HCT116 (cell line): ENCODE results near the gene TMEM154. TPM values are rescaled to one million over a fixed set of nuclear protein-coding genes. Genes with fewer than 3 reads are reported as not detected.

ENCODE experiments used
- ATAC-seq: fragments of 200-7000 bp; cut with Tn5 transposase; 2 replicates; pipeline ENCODE4 v1.9.1; 2020; ENCODE audit warnings: mild to moderate bottlenecking, moderate library complexity
- BruUV-seq: library from RNA; stranded (reverse); fragments of 400-500 nt; replicated peaks from 2 replicates; lab custom pipeline; 2021; lab: Mats Ljungman, UMichigan
- CTCF ChIA-PET: fragments of 300-600 bp; sonication (Branson Sonifier 250); formaldehyde crosslinking; loops from one replicate; lab custom pipeline; 2021; ENCODE audit warnings: antibody characterized with exemption; lab: Charles Lee
- POLR2A ChIA-PET: fragments of 300-600, 350-600 bp; sonication (Branson Sonifier 250); formaldehyde crosslinking; loops from one replicate; lab custom pipeline; 2021; ENCODE audit warnings: antibody characterized with exemption; lab: Charles Lee
- RAD21 ChIA-PET, 2 experiments: fragments of 300-600 bp; sonication (Branson Sonifier 250); formaldehyde crosslinking; loops; one replicate each; lab custom pipeline; 2023; ENCODE audit warnings: low total read pairs in 2 of 2; ENCODE audit not compliant: uncharacterized antibody in 2 of 2, unreplicated experiment in 2 of 2, low non-redundant PET in 1 of 2; lab: Charles Lee
- DNase-seq: peaks from one replicate; pipeline ENCODE4 v3.0.0-alpha.2; 2010; ENCODE audit warnings: low read depth, low spot score
- H2AFZ ChIP-seq: fragments of 200-600 bp; shearing (Covaris generic), sonication (generic); 2 replicates; pipeline ENCODE4 v1.6.1; 2017; ENCODE audit warnings: low read depth, mixed run types, mixed read lengths, antibody characterized with exemption, low read length; ENCODE audit not compliant: poor library complexity, severe bottlenecking
- H3K27ac ChIP-seq: 2 replicates; pipeline ENCODE4 v1.5.1; 2012; ENCODE audit warnings: low read depth, low read length
- H3K27me3 ChIP-seq: fragments of 200-600 bp; sonication (generic); 2 replicates; pipeline ENCODE4 v1.6.1; 2016; ENCODE audit warnings: mixed run types, low read length, mixed read lengths; ENCODE audit not compliant: insufficient read depth
- H3K36me3 ChIP-seq, 2 experiments: fragments of 200-500 bp in 1 of 2; fragments of 200-600 bp in 1 of 2; sonication (Bioruptor generic) in 1 of 2; sonication (generic) in 1 of 2; 2 replicates each; pipeline versions ENCODE4 v1.5.1 to v1.6.1; 2014 to 2016; ENCODE audit warnings: low read length in 2 of 2, inconsistent platforms in 1 of 2, mixed read lengths in 1 of 2, mixed run types in 1 of 2; ENCODE audit not compliant: insufficient read depth in 2 of 2, control insufficient read depth in 1 of 2
- H3K4me1 ChIP-seq, 2 experiments: fragments of 200-600 bp in 1 of 2; sonication (generic) in 1 of 2; 2 replicates each; pipeline versions ENCODE4 v1.5.1 to v1.6.1; 2012 to 2017; ENCODE audit warnings: low read length in 2 of 2, inconsistent platforms in 1 of 2, mild to moderate bottlenecking in 1 of 2, mixed read lengths in 1 of 2, mixed run types in 1 of 2, moderate library complexity in 1 of 2; ENCODE audit not compliant: insufficient read depth in 2 of 2, control insufficient read depth in 1 of 2
- H3K4me2 ChIP-seq: fragments of 200-600 bp; sonication (generic); 2 replicates; pipeline ENCODE4 v1.6.1; 2017; ENCODE audit warnings: mixed run types, low read length, mixed read lengths
- H3K4me3 ChIP-seq, 2 experiments: fragments of 200-600 bp in 1 of 2; sonication (generic) in 1 of 2; replicated peaks in 1 of 2; 2 replicates each; pipeline ENCODE4 v1.5.1; 2011 to 2016; ENCODE audit warnings: low read length in 2 of 2, control low read depth in 1 of 2, low read depth in 1 of 2, mild to moderate bottlenecking in 1 of 2, mixed read lengths in 1 of 2, mixed run types in 1 of 2
- H3K79me2 ChIP-seq: fragments of 200-600 bp; sonication (generic); 2 replicates; pipeline ENCODE4 v1.6.1; 2017; ENCODE audit warnings: mild to moderate bottlenecking, mixed run types, low read length, moderate library complexity, mixed read lengths; ENCODE audit not compliant: insufficient read depth
- H3K9ac ChIP-seq: fragments of 200-600 bp; sonication (generic); 2 replicates; pipeline ENCODE4 v1.6.1; 2016; ENCODE audit warnings: low read length, mixed read lengths
- H3K9me2 ChIP-seq: fragments of 200-600 bp; sonication (generic), shearing (Covaris generic); 2 replicates; pipeline ENCODE4 v1.6.1; 2017; ENCODE audit warnings: mixed run types, mild to moderate bottlenecking, moderate library complexity; ENCODE audit not compliant: insufficient read depth
- H3K9me3 ChIP-seq, 2 experiments: fragments of 200-500 bp in 1 of 2; fragments of 200-600 bp in 1 of 2; sonication (Bioruptor generic) in 1 of 2; sonication (generic) in 1 of 2; 2 replicates each; pipeline ENCODE4 v1.6.1; 2014 to 2017; ENCODE audit warnings: low read length in 2 of 2, mixed read lengths in 2 of 2, inconsistent platforms in 1 of 2, low read depth in 1 of 2, mild to moderate bottlenecking in 1 of 2, mixed run types in 1 of 2, moderate library complexity in 1 of 2; ENCODE audit not compliant: control insufficient read depth in 1 of 2, insufficient read depth in 1 of 2
- H4K20me1 ChIP-seq: fragments of 200-600 bp; sonication (generic), shearing (Covaris generic); 2 replicates; pipeline ENCODE4 v1.6.1; 2017; ENCODE audit warnings: mixed run types, mild to moderate bottlenecking, moderate library complexity; ENCODE audit not compliant: insufficient read depth
- ATF3 ChIP-seq: IDR thresholded peaks from 2 replicates; pipeline ENCODE4 v1.6.1; 2012
- CBX3 ChIP-seq: IDR thresholded peaks from 2 replicates; pipeline ENCODE4 v1.6.1; 2012; ENCODE audit warnings: low read depth
- CTCF ChIP-seq, 3 experiments: fragments of 200-600 bp in 1 of 3; sonication (generic) in 1 of 3; IDR thresholded peaks in 2 of 3; conservative IDR thresholded peaks in 1 of 3; 2 replicates each; pipeline ENCODE4 v1.5.1; 2012 to 2017; ENCODE audit warnings: low read depth in 2 of 3, low read length in 2 of 3, antibody characterized with exemption in 1 of 3, borderline replicate concordance in 1 of 3, control low read depth in 1 of 3, mild to moderate bottlenecking in 1 of 3, mixed read lengths in 1 of 3, mixed run types in 1 of 3, moderate library complexity in 1 of 3; ENCODE audit not compliant: insufficient read depth in 1 of 3
- ELF1 ChIP-seq: IDR thresholded peaks from 2 replicates; pipeline ENCODE4 v1.6.1; 2012; ENCODE audit warnings: low read depth, borderline replicate concordance
- EZH2 ChIP-seq: fragments of 200-600 bp; sonication (generic); IDR thresholded peaks from 2 replicates; pipeline ENCODE4 v1.6.1; 2017; ENCODE audit warnings: antibody characterized with exemption, mixed run types
- EZH2phosphoT487 ChIP-seq: fragments of 200-600 bp; IDR thresholded peaks from 2 replicates; pipeline ENCODE4 v1.6.1; 2018; ENCODE audit warnings: antibody characterized with exemption, borderline replicate concordance
- FOSL1 ChIP-seq: IDR thresholded peaks from 2 replicates; pipeline ENCODE4 v1.6.1; 2012; ENCODE audit warnings: low read depth
- JUND ChIP-seq: IDR thresholded peaks from 2 replicates; pipeline ENCODE4 v1.6.1; 2012
- MAX ChIP-seq: IDR thresholded peaks from 2 replicates; pipeline ENCODE4 v1.6.1; 2012
- POLR2A ChIP-seq: IDR thresholded peaks from 2 replicates; pipeline ENCODE4 v1.7.0; 2011; ENCODE audit warnings: borderline replicate concordance; ENCODE audit not compliant: insufficient read depth, insufficient read length; ENCODE audit errors: extremely low read depth
- RAD21 ChIP-seq: IDR thresholded peaks from 2 replicates; pipeline ENCODE4 v1.6.1; 2012; ENCODE audit warnings: low read depth, mild to moderate bottlenecking
- SP1 ChIP-seq: IDR thresholded peaks from 2 replicates; pipeline ENCODE4 v1.6.1; 2012; ENCODE audit warnings: low read depth
- TCF7L2 ChIP-seq: IDR thresholded peaks from 2 replicates; pipeline ENCODE4 v1.7.0; 2011; ENCODE audit warnings: borderline replicate concordance, inconsistent platforms; ENCODE audit not compliant: insufficient read depth, insufficient read length; ENCODE audit errors: extremely low read depth
- YY1 ChIP-seq: IDR thresholded peaks from 2 replicates; pipeline ENCODE4 v1.6.1; 2011; ENCODE audit warnings: low read length, low read depth, moderate library complexity, mild to moderate bottlenecking; ENCODE audit not compliant: insufficient replicate concordance; ENCODE audit errors: extremely low read depth
- ZBTB33 ChIP-seq: IDR thresholded peaks from 2 replicates; pipeline ENCODE4 v1.6.1; 2011; ENCODE audit warnings: mild to moderate bottlenecking, low read length, moderate library complexity; ENCODE audit not compliant: insufficient replicate concordance; ENCODE audit errors: extremely low read depth
- ZFX ChIP-seq: fragments of 450-650 bp; IDR thresholded peaks from 2 replicates; pipeline ENCODE4 v1.6.1; 2017
- ZNF274 ChIP-seq: fragments of 200-500 bp; sonication (Bioruptor generic); IDR thresholded peaks from 2 replicates; pipeline ENCODE4 v1.6.1; 2014; ENCODE audit warnings: mild to moderate bottlenecking, low read depth, low read length, inconsistent platforms
- intact Hi-C: fragments of 100-400 bp; cut with micrococcal nuclease; formaldehyde crosslinking; loops from 2 replicates; pipeline ENCODE4 v1.10.0; 2022
- total RNA-seq: library from RNA; stranded (reverse); gene quantifications from one replicate; pipeline ENCODE4 v1.2.1, GENCODE V29; 2021; ENCODE audit not compliant: unreplicated experiment

TMEM154 gene
- total RNA-seq, 1 experiment from 2014 or later: 2.4 TPM

- no peaks in the 10 kb centered on the region for H3K79me2 ChIP-seq
- POLR2A ChIA-PET: no interaction called here
- H3K9me2 ChIP-seq: no peaks in the 10 kb centered on the region
- no peak overlapping the region for H3K27ac ChIP-seq
- DNase-seq: no peak
- H3K9me3 ChIP-seq: peaks cover 0 to 6% of the 10 kb centered on the region in 2 experiments; a peak in 1 of 4 replicates
- H3K27me3 ChIP-seq: no peaks in the 10 kb centered on the region
- intact Hi-C loops: no loop called here
- no peaks in the 10 kb centered on the region for H4K20me1 ChIP-seq
- H2AFZ ChIP-seq: no peak overlapping the region
- H3K9ac ChIP-seq: no peak overlapping the region
- CTCF ChIA-PET: no interaction called here
- no TSS peak for BruUV-seq
- no peaks in the 10 kb centered on the region for H3K4me1 ChIP-seq
- no peak overlapping the region for H3K4me2 ChIP-seq
- RAD21 ChIA-PET: no interaction called here
- H3K4me3 ChIP-seq: no peak overlapping the region
- H3K36me3 ChIP-seq: no peaks in the 10 kb centered on the region
- TF ChIP-seq ZNF274 (no peak), YY1 (no peak), EZH2phosphoT487 (no peak), POLR2A (no peak), SP1 (no peak), EZH2 (no peak), ELF1 (no peak), MAX (no peak), FOSL1 (no peak), TCF7L2 (no peak), JUND (no peak), ZFX (no peak), CTCF (IDR thresholded peaks at IDR 0.05 in 2 of 3, conservative IDR thresholded peaks at IDR 0.05 in 1 of 3; ENCODE audit: borderline replicate concordance in 1 of 3, insufficient read depth in 1 of 3, low read depth in 2 of 3, low read length in 2 of 3) (no peak), ZBTB33 (no peak), RAD21 (no peak), ATF3 (no peak), CBX3 (no peak)
- TF ChIP-seq, all 23 proteins: peak for 0
- ATAC-seq: no peak
Measured at GRCh38 chr4:152661649-152662048, 18.1 kb downstream of the TMEM154 start.
